Tibial artery (tissue), 4 donors: ENCODE results near the gene DHRS12.

Experiments used
- DNase-seq, 2 donors: peaks; one replicate each; pipeline ENCODE4 v3.0.0-alpha.2; 2019
- H3K27ac ChIP-seq, 2 donors: fragments of 200-600 bp; sonication (generic) in 1 of 2; 1 replicate in 1 of 2; 2 replicates in 1 of 2; pipeline ENCODE4 v1.5.1; 2018 to 2019; ENCODE audit warnings: mild to moderate bottlenecking in 1 of 2
- H3K27me3 ChIP-seq, 2 donors: fragments of 200-600 bp; sonication (generic) in 1 of 2; one replicate each; pipeline versions ENCODE4 v1.5.1 to v1.6.0; 2016 to 2019
- H3K36me3 ChIP-seq, 3 donors: fragments of 200-600 bp; sonication (generic) in 2 of 3; one replicate each; pipeline ENCODE4 v1.5.1; 2016 to 2019; ENCODE audit warnings: mild to moderate bottlenecking in 2 of 3
- H3K4me1 ChIP-seq, 4 donors: fragments of 200-600 bp; sonication (generic) in 2 of 4; 1 replicate in 3 of 4; 2 replicates in 1 of 4; pipeline ENCODE4 v1.5.1; 2016 to 2019
- H3K4me3 ChIP-seq, 2 donors: fragments of 200-600 bp; sonication (generic) in 1 of 2; 1 replicate in 1 of 2; 2 replicates in 1 of 2; pipeline ENCODE4 v1.5.1; 2018 to 2019; ENCODE audit warnings: mild to moderate bottlenecking in 2 of 2
- H3K9me3 ChIP-seq, 3 donors: fragments of 200-600 bp; sonication (generic) in 1 of 3; one replicate each; pipeline ENCODE4 v1.5.1; 2016 to 2019
- intact Hi-C: fragments of 100-400 bp; cut with DNase I; formaldehyde crosslinking; loops from one replicate; pipeline ENCODE4 v1.15.0; 2023; ENCODE audit warnings: low total_unique reads
- TF ChIP-seq, protein P1 (sequence below), 2 experiments: fragments of 200-600 bp in 1 of 2; fragments of 450-650 bp in 1 of 2; IDR thresholded peaks; one replicate each; pipeline ENCODE4 v1.5.1; 2017 to 2019; ENCODE audit warnings: antibody characterized with exemption in 2 of 2, mild to moderate bottlenecking in 1 of 2, moderate library complexity in 1 of 2

Gene DHRS12

DNA sequence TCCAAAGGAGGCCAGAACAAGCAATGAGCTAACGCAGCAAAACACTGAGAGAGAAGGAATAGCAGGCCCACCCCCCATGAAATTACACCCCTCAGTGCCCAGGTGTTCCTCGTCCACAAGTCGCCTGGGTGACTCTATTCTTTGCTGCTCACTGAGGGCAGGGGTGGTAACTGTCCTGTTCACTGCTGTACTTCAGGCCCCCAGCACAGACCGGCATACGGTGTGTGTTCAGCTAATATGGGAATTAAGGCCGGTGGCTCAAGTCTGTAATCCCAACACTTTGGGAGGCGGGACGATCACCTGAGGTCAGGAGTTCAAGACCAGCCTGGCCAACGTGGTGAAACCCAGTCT, 31.9 kb downstream of the DHRS12 start:
- TF ChIP-seq, protein P1, sequence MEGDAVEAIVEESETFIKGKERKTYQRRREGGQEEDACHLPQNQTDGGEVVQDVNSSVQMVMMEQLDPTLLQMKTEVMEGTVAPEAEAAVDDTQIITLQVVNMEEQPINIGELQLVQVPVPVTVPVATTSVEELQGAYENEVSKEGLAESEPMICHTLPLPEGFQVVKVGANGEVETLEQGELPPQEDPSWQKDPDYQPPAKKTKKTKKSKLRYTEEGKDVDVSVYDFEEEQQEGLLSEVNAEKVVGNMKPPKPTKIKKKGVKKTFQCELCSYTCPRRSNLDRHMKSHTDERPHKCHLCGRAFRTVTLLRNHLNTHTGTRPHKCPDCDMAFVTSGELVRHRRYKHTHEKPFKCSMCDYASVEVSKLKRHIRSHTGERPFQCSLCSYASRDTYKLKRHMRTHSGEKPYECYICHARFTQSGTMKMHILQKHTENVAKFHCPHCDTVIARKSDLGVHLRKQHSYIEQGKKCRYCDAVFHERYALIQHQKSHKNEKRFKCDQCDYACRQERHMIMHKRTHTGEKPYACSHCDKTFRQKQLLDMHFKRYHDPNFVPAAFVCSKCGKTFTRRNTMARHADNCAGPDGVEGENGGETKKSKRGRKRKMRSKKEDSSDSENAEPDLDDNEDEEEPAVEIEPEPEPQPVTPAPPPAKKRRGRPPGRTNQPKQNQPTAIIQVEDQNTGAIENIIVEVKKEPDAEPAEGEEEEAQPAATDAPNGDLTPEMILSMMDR (IDR thresholded peaks at IDR 0.05): no peak
- no peaks in the 10 kb centered on the region for H3K27me3 ChIP-seq
- peak overlapping the region; percentile 87 to 89 for H3K27ac ChIP-seq
- peaks cover 0 to 33% (median 28%) of the 10 kb centered on the region in 4 donors for H3K4me1 ChIP-seq
- H3K9me3 ChIP-seq: no peaks in the 10 kb centered on the region
- H3K36me3 ChIP-seq: peaks cover 0 to 14% (median 11%) of the 10 kb centered on the region in 3 donors
- DNase-seq: no peak
- intact Hi-C loops: no loop called here
- H3K4me3 ChIP-seq: no peak overlapping the region

- Histone ChIP-seq H3K4me3 (no peak overlapping the region), H3K9me3 (no peaks in the 10 kb centered on the region), H3K27ac (peak overlapping the region; percentile 87 to 89), H3K36me3 (peaks cover 0 to 19% (median 11%) of the 10 kb centered on the region in 3 donors), H3K27me3 (no peaks in the 10 kb centered on the region), H3K4me1 (peaks cover 0 to 33% (median 28%) of the 10 kb centered on the region in 4 donors)
- intact Hi-C loops: no loop called here
- TF ChIP-seq, protein P1 (IDR thresholded peaks at IDR 0.05): no peak
- no peak for DNase-seq
Measured at GRCh38 chr13:51771418-51772104, 32.4 kb downstream of the DHRS12 start.

GRCh38 chr13:51770681-51771417, 33.1 kb downstream of the DHRS12 start:
- H3K27me3 ChIP-seq: no peaks in the 10 kb centered on the region
- H3K27ac ChIP-seq: peak overlapping the region; percentile 87 to 89
- no peak overlapping the region for H3K4me3 ChIP-seq
- intact Hi-C loops: no loop called here
- H3K9me3 ChIP-seq: no peaks in the 10 kb centered on the region
- DNase-seq: no peak
- TF ChIP-seq, protein P1 (IDR thresholded peaks at IDR 0.05): no peak
- H3K4me1 ChIP-seq: peaks cover 0 to 33% (median 28%) of the 10 kb centered on the region in 4 donors
- peaks cover 0 to 25% (median 11%) of the 10 kb centered on the region in 3 donors for H3K36me3 ChIP-seq

DNA sequence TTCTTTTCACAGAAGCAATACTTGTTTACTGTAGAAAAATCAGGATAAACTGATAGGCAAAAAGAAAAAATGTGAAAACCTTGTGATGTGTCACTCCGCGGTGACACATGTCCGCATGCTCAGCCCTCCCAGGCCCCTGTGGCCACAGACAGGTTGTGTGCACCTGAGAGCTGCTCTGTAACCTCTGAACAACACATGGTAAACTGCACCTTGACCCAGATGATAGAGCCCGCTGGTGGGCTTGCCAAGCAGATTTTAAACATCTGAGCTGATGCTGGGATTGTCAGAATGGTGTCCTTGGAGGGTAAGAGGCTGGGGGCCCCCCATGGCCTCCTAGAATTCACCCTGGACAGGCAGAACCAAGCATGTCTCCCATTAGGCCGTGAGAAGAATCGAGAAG, 33.8 kb downstream of the DHRS12 start:
- Histone ChIP-seq H3K27ac (peak overlapping the region; percentile 87 to 89), H3K9me3 (no peaks in the 10 kb centered on the region), H3K27me3 (no peaks in the 10 kb centered on the region), H3K36me3 (peaks cover 0 to 25% (median 11%) of the 10 kb centered on the region in 3 donors), H3K4me1 (peaks cover 0 to 37% (median 29%) of the 10 kb centered on the region in 4 donors), H3K4me3 (no peak overlapping the region)
- intact Hi-C loops: no loop called here
- TF ChIP-seq, protein P1 (IDR thresholded peaks at IDR 0.05): no peak
- DNase-seq: no peak

DNA sequence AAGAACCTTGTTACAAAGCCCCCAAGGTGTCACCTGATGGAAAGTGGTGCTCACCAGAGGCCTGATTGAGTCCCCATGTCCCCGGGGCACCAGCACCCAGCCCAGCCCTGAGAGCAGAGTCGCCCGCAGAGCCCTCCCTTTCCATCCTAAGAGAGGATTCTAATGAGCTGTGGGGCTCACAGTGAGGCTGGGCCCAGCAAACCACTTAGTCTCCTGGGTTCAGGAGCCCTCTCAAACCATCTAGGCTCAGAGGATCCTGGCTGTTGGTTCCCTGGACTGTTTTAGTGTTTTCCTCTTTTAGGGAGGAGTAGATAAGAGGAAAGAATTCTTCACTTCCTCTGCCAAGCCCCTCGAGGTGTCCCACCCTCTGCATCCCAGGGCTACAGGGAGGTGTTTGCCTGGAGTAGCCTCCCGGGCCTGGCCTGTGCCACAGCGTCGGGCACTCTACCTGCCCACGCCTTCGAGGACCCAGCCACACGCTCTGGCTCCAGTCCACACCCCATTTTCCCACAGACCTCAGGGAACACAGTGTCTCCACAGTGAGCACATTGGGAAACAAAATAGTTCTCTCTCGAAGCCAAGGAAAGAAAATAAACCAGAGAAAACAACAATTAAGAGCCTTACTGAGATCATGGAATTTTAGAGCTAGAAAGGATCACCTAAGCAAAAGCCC, 34.4 kb downstream of the DHRS12 start:
- Histone ChIP-seq H3K4me3 (no peak overlapping the region), H3K27ac (peak overlapping the region; percentile 87 to 89), H3K27me3 (no peaks in the 10 kb centered on the region), H3K9me3 (no peaks in the 10 kb centered on the region), H3K36me3 (peaks cover 0 to 25% (median 11%) of the 10 kb centered on the region in 3 donors), H3K4me1 (peaks cover 0 to 43% (median 31%) of the 10 kb centered on the region in 4 donors)
- intact Hi-C loops: no loop called here
- DNase-seq: peak; percentile 88 to 92
- TF ChIP-seq, protein P1 (IDR thresholded peaks at IDR 0.05): no peak
